AG04449 (cell line): ENCODE results near the gene ZMIZ1.

Experiments
- CTCF ChIA-PET: fragments of 350-600 bp; formaldehyde crosslinking; extraction: SDS; loops from one replicate; lab custom pipeline; 2021; ENCODE audit warnings: antibody characterized with exemption; lab: Yijun Ruan, JAX
- POLR2A ChIA-PET: fragments of 400-600, 350-600 bp; formaldehyde crosslinking; extraction: SDS; loops from one replicate; lab custom pipeline; 2020; ENCODE audit warnings: antibody characterized with exemption, inconsistent platforms; lab: Yijun Ruan, JAX
- DNase-seq: peaks from one replicate; pipeline ENCODE4 v3.0.0-alpha.2; 2010; ENCODE audit warnings: low read depth, low spot score
- H3K4me3 ChIP-seq: 2 replicates; pipeline ENCODE4 v1.5.1; 2011; ENCODE audit warnings: low read depth, mild to moderate bottlenecking, control low read depth, low read length
- CTCF ChIP-seq: IDR thresholded peaks from one replicate; pipeline ENCODE4 v1.5.1; 2011; ENCODE audit warnings: mild to moderate bottlenecking, moderate library complexity, low read length, control low read depth, inconsistent platforms; ENCODE audit not compliant: insufficient read depth; ENCODE audit errors: missing control alignments

ZMIZ1 gene

GRCh38 chr10:79229830-79230327, 161.1 kb downstream of the ZMIZ1 start:
- no peak overlapping the region for H3K4me3 ChIP-seq
- DNase-seq, result no peak
- no peak for TF ChIP-seq CTCF
- CTCF ChIA-PET, result no interaction called here
- POLR2A ChIA-PET, result no interaction called here

- ChIA-PET CTCF (no interaction called here), POLR2A (no interaction called here)
- no peak for DNase-seq
- no peak overlapping the region for H3K4me3 ChIP-seq
- no peak for TF ChIP-seq CTCF
Measured at GRCh38 chr10:79230328-79230830, 161.6 kb downstream of the ZMIZ1 start.

- no peak for TF ChIP-seq CTCF
- no peak overlapping the region for H3K4me3 ChIP-seq
- ChIA-PET CTCF (no interaction called here), POLR2A (no interaction called here)
- DNase-seq, result no peak
Measured at GRCh38 chr10:79230850-79231249, 162.1 kb downstream of the ZMIZ1 start.

GRCh38 chr10:79231908-79232307, 163.1 kb downstream of the ZMIZ1 start:
- no peak for TF ChIP-seq CTCF
- CTCF ChIA-PET, result interaction anchor here (1.0 kb wide), 1 partner anchor 10 kb away, joined by 3 read pairs; no protein-coding TSS in a partner anchor
- no peak for DNase-seq
- POLR2A ChIA-PET, result no interaction called here
- no peak overlapping the region for H3K4me3 ChIP-seq

GRCh38 chr10:79232864-79233263, 164.1 kb downstream of the ZMIZ1 start:
- CTCF ChIA-PET, result interaction anchor here (1.0 to 1.1 kb wide), 2 partner anchors 9 to 37 kb away, joined by 3 read pairs; no protein-coding TSS in a partner anchor
- no peak for TF ChIP-seq CTCF
- no peak overlapping the region for H3K4me3 ChIP-seq
- POLR2A ChIA-PET, result no interaction called here
- no peak for DNase-seq

- TF ChIP-seq CTCF, result no peak
- H3K4me3 ChIP-seq, result no peak overlapping the region
- DNase-seq, result no peak
- POLR2A ChIA-PET, result interaction anchor here (0.6 kb wide), 1 partner anchor 13 kb away, joined by 3 read pairs; no protein-coding TSS in a partner anchor
- CTCF ChIA-PET, result interaction anchor here (1.7 kb wide), 1 partner anchor 9 kb away, joined by 5 read pairs; no protein-coding TSS in a partner anchor
Measured at GRCh38 chr10:79234391-79235315, 165.9 kb downstream of the ZMIZ1 start.
